GM18505 (cell line): ENCODE measurements around the gene TMEM221.
A peak's percentile ranks its signal among the peaks of the same experiment; 100 is the strongest.

Experiments used
- ATAC-seq: cut with Tn5 transposase; IDR thresholded peaks from one replicate; pipeline ENCODE4 v1.9.1; 2021; ENCODE audit not compliant: unreplicated experiment
- POLR2A ChIP-seq: IDR thresholded peaks from 4 replicates; pipeline ENCODE4 v1.6.1; 2011; ENCODE audit warnings: borderline replicate concordance; ENCODE audit not compliant: insufficient read depth, insufficient read length; ENCODE audit errors: extremely low read depth

TMEM221 gene

GRCh38 chr19:17448131-17448967 is at the start of gene TMEM221:
TMEM221 (minus strand) TSS chr19:17448668; CDS start chr19:17448462, 206 bp downstream.
- no peak for ATAC-seq
- no peak for TF ChIP-seq POLR2A

- TF ChIP-seq POLR2A: no peak
- no peak for ATAC-seq
Measured at GRCh38 chr19:17497149-17497798, 48.8 kb upstream of the TMEM221 start.

- TF ChIP-seq POLR2A: no peak
- peak; percentile 76 for ATAC-seq
Measured at GRCh38 chr19:17496337-17496997, 48.0 kb upstream of the TMEM221 start.

- ATAC-seq: no peak
- no peak for TF ChIP-seq POLR2A
Measured at GRCh38 chr19:17495639-17496296, 47.3 kb upstream of the TMEM221 start.

DNA sequence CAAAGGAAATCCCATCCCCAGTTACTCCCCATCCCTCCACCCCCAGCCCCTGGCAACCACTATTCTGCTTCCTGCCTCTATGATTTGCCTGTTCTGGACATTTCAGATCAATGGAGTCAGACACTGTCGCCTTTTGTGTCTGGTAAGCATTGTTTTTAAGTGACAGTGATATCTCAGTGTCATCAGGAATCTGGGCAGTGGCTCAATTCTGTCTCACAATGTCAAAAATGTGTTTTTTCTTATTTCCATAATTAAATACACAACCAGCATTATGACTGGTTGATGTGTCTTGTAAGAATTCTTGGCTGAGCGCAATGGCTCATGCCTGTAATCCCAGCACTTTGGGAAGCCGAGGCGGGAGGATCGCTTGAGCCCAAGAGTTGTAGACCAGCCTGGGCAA is 42.8 kb upstream of the TMEM221 start:
- no peak for TF ChIP-seq POLR2A
- no peak for ATAC-seq

GRCh38 chr19:17490411-17490810 is 41.9 kb upstream of the TMEM221 start:
- ATAC-seq: no peak
- no peak for TF ChIP-seq POLR2A

DNA sequence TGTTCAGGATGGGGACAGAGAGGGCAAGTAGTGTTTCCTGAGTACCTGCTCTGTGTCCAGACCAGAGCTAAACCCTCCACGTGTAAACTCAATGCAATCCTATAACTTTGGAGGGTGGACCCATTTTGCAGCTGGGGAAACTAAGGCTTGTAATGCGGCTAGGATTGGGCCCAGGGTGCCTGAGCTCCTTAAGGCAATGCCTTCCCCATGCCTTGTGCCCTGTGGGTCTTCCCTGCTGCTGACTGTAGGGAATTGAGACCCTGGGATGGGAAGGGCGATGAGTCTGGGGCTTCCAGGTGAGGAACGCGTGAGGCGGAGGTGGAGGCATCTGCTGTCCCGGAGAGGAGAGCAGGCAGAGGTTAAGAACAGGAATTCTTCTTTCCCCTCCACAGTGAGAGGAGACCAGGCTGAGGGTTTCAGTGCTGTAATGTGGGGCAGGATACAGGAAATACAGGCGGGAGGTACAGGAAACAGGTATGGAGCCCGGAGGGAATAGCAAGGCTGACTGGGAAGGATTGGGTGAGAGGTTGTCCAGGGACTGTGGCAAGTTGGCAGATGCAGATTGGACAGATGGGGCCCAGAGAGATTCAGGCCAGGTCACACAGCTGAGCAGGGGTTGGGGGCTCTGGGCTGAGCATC is 41.0 kb upstream of the TMEM221 start:
- no peak for ATAC-seq
- TF ChIP-seq POLR2A: no peak

DNA sequence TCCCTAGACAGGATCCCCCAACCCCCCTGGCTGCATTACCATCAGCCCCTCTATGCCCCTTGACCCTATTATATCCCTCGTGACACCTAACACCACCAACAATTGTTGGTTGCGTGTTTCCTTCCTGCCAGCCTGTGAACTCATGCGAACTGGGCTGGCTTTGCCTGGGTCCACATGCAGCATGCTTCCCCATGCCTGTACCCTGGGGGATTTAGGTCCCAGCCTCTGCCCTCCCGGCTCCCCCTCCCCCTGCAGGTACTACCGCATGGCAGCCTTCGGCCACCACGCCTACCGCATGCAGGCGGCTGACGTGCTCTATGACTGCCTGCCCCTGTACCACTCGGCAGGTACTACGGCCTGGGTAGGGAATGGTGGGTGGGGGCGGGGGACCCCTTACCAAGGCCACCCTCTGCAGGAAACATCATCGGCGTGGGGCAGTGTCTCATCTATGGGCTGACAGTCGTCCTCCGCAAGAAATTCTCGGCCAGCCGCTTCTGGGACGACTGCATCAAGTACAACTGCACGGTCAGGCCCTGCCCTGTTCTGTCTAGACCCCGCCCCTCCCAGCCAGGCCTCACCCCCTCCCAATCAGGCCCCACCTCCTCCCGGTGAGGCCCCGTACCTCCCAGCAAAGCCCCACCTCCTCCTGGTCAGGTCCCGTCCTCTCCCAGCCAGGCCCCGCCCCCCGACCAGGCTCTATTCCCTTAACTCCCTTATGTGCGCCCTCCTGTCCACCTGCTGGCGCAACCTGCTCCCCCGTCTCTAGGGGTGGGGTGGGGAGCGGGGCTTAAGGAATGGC is 40.3 kb upstream of the TMEM221 start:
- no peak for ATAC-seq
- TF ChIP-seq POLR2A: no peak

DNA sequence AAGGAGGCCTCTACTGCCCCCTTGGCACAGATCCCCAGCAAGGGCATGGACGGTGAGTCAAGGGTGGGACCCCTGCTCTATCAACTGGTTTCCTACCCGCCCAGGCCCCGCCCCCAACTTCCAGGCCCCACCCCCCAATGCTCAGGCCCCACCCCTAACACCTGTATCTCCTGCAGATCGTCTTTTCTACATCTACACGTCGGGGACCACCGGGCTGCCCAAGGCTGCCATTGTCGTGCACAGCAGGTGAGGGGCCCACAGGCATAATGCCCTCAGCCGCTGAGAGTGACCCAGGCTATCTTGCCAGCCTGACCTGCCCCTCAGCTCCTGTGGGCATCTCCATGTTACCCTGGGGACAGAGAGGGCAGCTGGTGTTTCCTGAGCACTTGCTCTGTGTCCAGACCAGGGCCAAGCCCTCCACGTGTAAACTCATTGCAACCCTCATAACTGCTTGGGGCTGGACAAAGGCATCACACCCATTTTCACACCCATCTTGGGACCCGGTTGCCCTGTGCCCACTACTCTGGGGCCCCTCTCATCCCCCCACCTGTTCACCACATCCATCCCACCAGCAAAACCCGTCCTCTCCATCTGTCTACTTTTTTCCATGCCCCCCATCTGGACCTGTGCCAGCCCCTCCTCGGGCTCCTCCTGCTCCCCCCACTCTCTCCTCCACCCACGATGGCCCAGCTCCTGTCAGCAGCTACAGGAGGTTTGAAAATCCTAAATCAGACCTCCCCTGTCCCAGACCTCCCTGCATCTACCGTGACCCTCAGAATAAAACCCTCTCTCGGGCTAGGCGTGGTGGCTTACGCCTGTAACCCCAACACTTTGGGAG is 39.0 kb upstream of the TMEM221 start:
- no peak for ATAC-seq
- no peak for TF ChIP-seq POLR2A

GRCh38 chr19:17486545-17487240 is 38.2 kb upstream of the TMEM221 start:
- no peak for TF ChIP-seq POLR2A
- no peak for ATAC-seq
